Measurements from ENCODE around the gene EXTL2. TPM values are rescaled to one million over a fixed set of nuclear protein-coding genes. Genes with fewer than 3 reads are reported as not detected.
"Not testable (repeated sequence)": the region's sequence is repeated elsewhere in the genome, so short reads cannot be mapped to it uniquely, and the experiment has no call there.

The EXTL2 gene
- polyA plus RNA-seq, 10 donors = 32.4 to 45.5 (median 37.7) TPM

GRCh38 chr1:100866041-100866900 lies 28.4 kb downstream of the EXTL2 start:
- peak; percentile 34 to 57 (median 38) for DNase-seq

GRCh38 chr1:100862591-100862990 lies 32.1 kb downstream of the EXTL2 start:
- DNase-seq = peak in 1 of 3 donors; percentile 70

GRCh38 chr1:100861379-100861778 lies 33.3 kb downstream of the EXTL2 start:
- no peak for DNase-seq

DNA sequence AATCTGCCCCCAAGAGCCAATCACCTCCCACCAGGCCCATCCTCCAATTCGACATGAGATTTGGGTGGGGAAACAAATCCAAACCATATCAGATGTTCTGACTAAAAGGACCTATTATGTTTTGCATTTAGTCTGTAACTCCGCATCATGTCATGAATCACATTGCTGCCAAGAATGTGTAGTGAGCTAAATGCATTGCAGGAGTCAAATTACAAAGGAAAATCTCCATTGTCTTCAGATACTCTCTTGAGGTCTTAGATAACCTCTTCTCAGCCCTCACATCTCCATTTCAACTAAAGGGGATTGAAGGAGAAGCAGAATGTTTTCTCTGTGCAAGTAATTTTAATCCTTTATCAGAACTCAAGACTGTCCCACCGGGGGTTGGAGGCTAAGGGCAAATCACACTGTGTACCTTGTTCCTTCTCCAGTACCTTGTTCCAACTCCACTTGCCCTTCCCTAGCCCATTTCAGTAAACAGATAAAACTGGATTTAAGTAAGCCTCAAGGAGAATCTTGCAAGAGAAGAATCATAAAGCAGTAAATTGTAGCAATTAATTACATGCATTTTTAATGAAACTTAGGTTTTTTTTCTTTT lies 34.1 kb downstream of the EXTL2 start:
- DNase-seq = peak; percentile 11 to 47 (median 31)

GRCh38 chr1:100855116-100855515 lies 39.5 kb downstream of the EXTL2 start:
- peak in 1 of 3 donors; percentile 27 for DNase-seq

DNA sequence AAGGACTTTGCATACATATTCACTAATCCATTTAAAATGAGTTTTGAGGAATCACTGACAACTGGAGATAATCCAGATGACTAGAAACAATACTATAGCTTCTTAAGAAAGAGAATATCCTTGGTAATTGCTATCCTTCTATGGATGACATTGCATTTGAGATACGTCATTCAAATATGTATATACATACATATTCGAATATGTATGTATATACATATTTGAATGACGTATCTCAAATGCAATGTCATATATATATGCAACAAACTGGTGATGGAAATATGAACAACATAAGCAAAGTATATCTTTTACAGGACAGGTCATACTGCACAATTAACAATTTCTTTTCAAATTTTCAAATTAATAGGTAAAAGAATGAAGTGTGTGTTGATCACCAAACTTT lies 41.7 kb downstream of the EXTL2 start:
- DNase-seq = no peak

DNA sequence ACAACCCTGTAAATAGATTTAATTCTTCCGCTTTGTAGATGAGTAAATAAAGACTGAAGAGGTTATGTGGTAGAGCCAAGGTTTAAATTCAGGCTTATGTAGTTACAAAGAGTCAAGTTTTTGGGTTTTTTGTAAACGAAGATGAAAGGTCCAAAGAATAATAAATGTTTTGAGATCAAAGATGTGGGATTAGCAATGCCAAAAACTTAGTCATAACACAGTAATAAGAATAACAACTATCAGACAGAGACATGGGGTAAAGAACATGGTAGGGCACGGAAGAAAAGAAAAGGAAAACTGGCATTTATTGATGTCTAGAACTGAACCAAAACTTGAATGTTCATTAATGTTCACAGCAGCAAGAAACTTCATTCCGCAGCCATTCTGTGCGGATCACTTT lies 42.9 kb downstream of the EXTL2 start:
- DNase-seq = no peak

- peak in 1 of 3 donors; percentile 18 for DNase-seq
These were observed 47.1 kb downstream of the EXTL2 start for GRCh38 chr1:100847361-100848082.

DNA sequence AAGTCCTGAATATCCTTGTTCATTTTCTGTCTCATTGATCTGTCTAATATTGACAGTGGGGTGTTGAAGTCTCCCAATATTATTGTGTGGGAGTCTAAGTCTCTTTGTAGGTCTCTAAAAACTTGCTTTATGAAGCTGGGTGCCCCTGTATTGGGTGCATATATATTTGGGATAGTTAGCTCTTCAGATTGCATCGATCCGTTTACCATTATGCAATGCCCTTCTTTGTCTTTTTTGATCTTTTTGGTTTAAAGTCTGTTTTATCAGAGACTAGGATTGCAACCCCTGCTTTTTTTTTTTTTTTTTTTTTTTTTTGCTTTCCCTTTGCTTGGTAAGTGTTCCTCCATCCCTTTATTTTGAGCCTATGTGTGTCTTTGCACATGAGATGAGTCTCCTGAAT lies 51.5 kb downstream of the EXTL2 start:
- not testable (repeated sequence) for DNase-seq

GRCh38 chr1:100835866-100836842 lies 58.5 kb downstream of the EXTL2 start:
- DNase-seq = no peak

GRCh38 chr1:100834777-100835660 lies 59.6 kb downstream of the EXTL2 start:
- DNase-seq = no peak

- DNase-seq = no peak
These were observed 61.8 kb downstream of the EXTL2 start for GRCh38 chr1:100832694-100833428.

- not testable (repeated sequence) for DNase-seq
These were observed 69.0 kb downstream of the EXTL2 start for GRCh38 chr1:100825666-100826065.

Other genes starting within 250 kb of the EXTL2 start
- 10 to 100 TPM; 11.8 to 19.6 (median 15.2) TPM for gene VCAM1, start 175.1 kb downstream of the EXTL2 start, polyA plus RNA-seq (ENCODE audit: insufficient read length in 10 of 10)
- 10 to 100 TPM in 6 of 10 donors, 1 to 10 TPM in 4; 9.1 to 14.9 (median 10.6) TPM for gene SLC30A7, start 1.2 kb upstream of the EXTL2 start, polyA plus RNA-seq (ENCODE audit: insufficient read length in 10 of 10)
- 10 to 100 TPM; 45.0 to 65.8 (median 54.6) TPM for gene DPH5, start 130.9 kb upstream of the EXTL2 start, polyA plus RNA-seq (ENCODE audit: insufficient read length in 10 of 10)

Data from muscle of back (tissue), 11 donors.